ENCODE measurements around the gene ITK.

Gene ITK

GRCh38 chr5:157263496-157264090 is 83.0 kb downstream of the ITK start:
- Histone ChIP-seq H3K56ac (ENCODE audit: low read length) (no peak overlapping the region), H2BK120ac (ENCODE audit: low read depth, low read length) (no peak overlapping the region), H4K8ac (ENCODE audit: low read depth, low read length) (no peak overlapping the region), H2AK5ac (ENCODE audit: low read length) (no peak overlapping the region), H3K27me3 (ENCODE audit: insufficient read depth, low read length, poor library complexity) (no peaks in the 10 kb centered on the region), H2BK5ac (ENCODE audit: low read length) (no peak overlapping the region), H3K79me1 (ENCODE audit: low read length) (peaks cover 1% of the 10 kb centered on the region), H2BK15ac (replicated peaks; ENCODE audit: low read depth) (no peak overlapping the region), H3K4ac (ENCODE audit: low read depth, low read length) (no peak overlapping the region), H3K4me1 (ENCODE audit: control insufficient read depth, low read depth, low read length) (peaks cover 2% of the 10 kb centered on the region), H3K18ac (ENCODE audit: low read length) (no peak overlapping the region), H3K9ac (ENCODE audit: low read length) (no peak overlapping the region), H3K4me3 (ENCODE audit: low read length) (no peak overlapping the region), H4K5ac (ENCODE audit: low read length) (no peak overlapping the region), H3K36me3 (ENCODE audit: control insufficient read depth, insufficient read depth, low read length) (no peaks in the 10 kb centered on the region), H3K79me2 (ENCODE audit: control insufficient read depth, insufficient read depth, low read length) (no peaks in the 10 kb centered on the region), H3K4me2 (ENCODE audit: low read length) (no peak overlapping the region), H3K27ac (ENCODE audit: low read depth, low read length) (no peak overlapping the region), H3K23ac (ENCODE audit: low read length) (no peak overlapping the region)
- DNase-seq: no peak
- no CpG with 5 or more reads among the region's 7 CpGs for WGBS (ENCODE audit: extremely low coverage, insufficient coverage, low lambda C conversion rate)

- H3K56ac ChIP-seq (ENCODE audit: low read length): peak within 1 kb of the TSS; percentile 86
- H3K27me3 ChIP-seq (ENCODE audit: insufficient read depth, low read length, poor library complexity): no peaks in the 10 kb centered on the region
- no peaks in the 10 kb centered on the region for H3K79me2 ChIP-seq (ENCODE audit: control insufficient read depth, insufficient read depth, low read length)
- H3K36me3 ChIP-seq (ENCODE audit: control insufficient read depth, insufficient read depth, low read length): no peaks in the 10 kb centered on the region
- no peak within 1 kb of the TSS for H3K27ac ChIP-seq (ENCODE audit: low read depth, low read length)
- no peak within 1 kb of the TSS for H4K5ac ChIP-seq (ENCODE audit: low read length)
- no peak within 1 kb of the TSS for H2BK15ac ChIP-seq (replicated peaks; ENCODE audit: low read depth)
- no peak within 1 kb of the TSS for H2BK5ac ChIP-seq (ENCODE audit: low read length)
- H3K9ac ChIP-seq (ENCODE audit: low read length): peak within 1 kb of the TSS; percentile 76
- no peak within 1 kb of the TSS for H3K4ac ChIP-seq (ENCODE audit: low read depth, low read length)
- H2BK120ac ChIP-seq (ENCODE audit: low read depth, low read length): no peak within 1 kb of the TSS
- no peak within 1 kb of the TSS for H3K23ac ChIP-seq (ENCODE audit: low read length)
- peaks cover 1% of the 10 kb centered on the region for H3K79me1 ChIP-seq (ENCODE audit: low read length)
- no peak within 1 kb of the TSS for H2AK5ac ChIP-seq (ENCODE audit: low read length)
- H3K4me2 ChIP-seq (ENCODE audit: low read length): peak within 1 kb of the TSS; percentile 87
- H3K18ac ChIP-seq (ENCODE audit: low read length): peak within 1 kb of the TSS; percentile 57
- WGBS (ENCODE audit: extremely low coverage, insufficient coverage, low lambda C conversion rate): no CpG with 5 or more reads among the region's 58 CpGs
- peak; percentile 74 for DNase-seq
- peak within 1 kb of the TSS; percentile 53 for H3K4me3 ChIP-seq (ENCODE audit: low read length)
- peaks cover 4% of the 10 kb centered on the region for H3K4me1 ChIP-seq (ENCODE audit: control insufficient read depth, low read depth, low read length)
- H4K8ac ChIP-seq (ENCODE audit: low read depth, low read length): no peak within 1 kb of the TSS
These were observed 85.2 kb downstream of the ITK start, which contains the start of gene CYFIP2 for GRCh38 chr5:157265714-157266285. Gene CYFIP2 (plus strand): TSS chr5:157266123. CDS start chr5:157285362, 19,239 bp downstream.

GRCh38 chr5:157266286-157267007 is 85.8 kb downstream of the ITK start:
- Histone ChIP-seq H3K9ac (ENCODE audit: low read length) (peak overlapping the region; percentile 43), H3K27ac (ENCODE audit: low read depth, low read length) (no peak overlapping the region), H3K4me2 (ENCODE audit: low read length) (peak overlapping the region; percentile 73), H2BK120ac (ENCODE audit: low read depth, low read length) (no peak overlapping the region), H3K27me3 (ENCODE audit: insufficient read depth, low read length, poor library complexity) (no peaks in the 10 kb centered on the region), H2AK5ac (ENCODE audit: low read length) (no peak overlapping the region), H2BK5ac (ENCODE audit: low read length) (no peak overlapping the region), H3K23ac (ENCODE audit: low read length) (no peak overlapping the region), H4K8ac (ENCODE audit: low read depth, low read length) (no peak overlapping the region), H3K79me1 (ENCODE audit: low read length) (peaks cover 1% of the 10 kb centered on the region), H3K79me2 (ENCODE audit: control insufficient read depth, insufficient read depth, low read length) (no peaks in the 10 kb centered on the region), H4K5ac (ENCODE audit: low read length) (no peak overlapping the region), H3K4ac (ENCODE audit: low read depth, low read length) (no peak overlapping the region), H3K56ac (ENCODE audit: low read length) (peak overlapping the region; percentile 54), H3K36me3 (ENCODE audit: control insufficient read depth, insufficient read depth, low read length) (no peaks in the 10 kb centered on the region), H3K4me1 (ENCODE audit: control insufficient read depth, low read depth, low read length) (peaks cover 4% of the 10 kb centered on the region), H3K18ac (ENCODE audit: low read length) (peak overlapping the region; percentile 57), H3K4me3 (ENCODE audit: low read length) (peak overlapping the region; percentile 50), H2BK15ac (replicated peaks; ENCODE audit: low read depth) (no peak overlapping the region)
- WGBS (ENCODE audit: extremely low coverage, insufficient coverage, low lambda C conversion rate): no CpG with 5 or more reads among the region's 62 CpGs
- peak; percentile 49 for DNase-seq

GRCh38 chr5:157267025-157267424 is 86.4 kb downstream of the ITK start:
- Histone ChIP-seq H3K36me3 (ENCODE audit: control insufficient read depth, insufficient read depth, low read length) (no peaks in the 10 kb centered on the region), H3K18ac (ENCODE audit: low read length) (no peak overlapping the region), H2BK5ac (ENCODE audit: low read length) (no peak overlapping the region), H3K4ac (ENCODE audit: low read depth, low read length) (no peak overlapping the region), H3K27me3 (ENCODE audit: insufficient read depth, low read length, poor library complexity) (no peaks in the 10 kb centered on the region), H3K56ac (ENCODE audit: low read length) (no peak overlapping the region), H2BK15ac (replicated peaks; ENCODE audit: low read depth) (no peak overlapping the region), H2AK5ac (ENCODE audit: low read length) (no peak overlapping the region), H2BK120ac (ENCODE audit: low read depth, low read length) (no peak overlapping the region), H3K27ac (ENCODE audit: low read depth, low read length) (no peak overlapping the region), H4K5ac (ENCODE audit: low read length) (no peak overlapping the region), H3K4me2 (ENCODE audit: low read length) (no peak overlapping the region), H3K4me1 (ENCODE audit: control insufficient read depth, low read depth, low read length) (peaks cover 4% of the 10 kb centered on the region), H3K9ac (ENCODE audit: low read length) (no peak overlapping the region), H3K23ac (ENCODE audit: low read length) (no peak overlapping the region), H3K79me2 (ENCODE audit: control insufficient read depth, insufficient read depth, low read length) (peaks cover under 1% of the 10 kb centered on the region), H3K4me3 (ENCODE audit: low read length) (no peak overlapping the region), H4K8ac (ENCODE audit: low read depth, low read length) (no peak overlapping the region), H3K79me1 (ENCODE audit: low read length) (peaks cover 1% of the 10 kb centered on the region)
- WGBS (ENCODE audit: extremely low coverage, insufficient coverage, low lambda C conversion rate): no CpG with 5 or more reads among the region's 3 CpGs
- no peak for DNase-seq

- WGBS (ENCODE audit: extremely low coverage, insufficient coverage, low lambda C conversion rate): no CpG with 5 or more reads among the region's 8 CpGs
- Histone ChIP-seq H3K27me3 (ENCODE audit: insufficient read depth, low read length, poor library complexity) (no peaks in the 10 kb centered on the region), H3K4me3 (ENCODE audit: low read length) (no peak overlapping the region), H2BK120ac (ENCODE audit: low read depth, low read length) (no peak overlapping the region), H2BK5ac (ENCODE audit: low read length) (no peak overlapping the region), H4K5ac (ENCODE audit: low read length) (no peak overlapping the region), H3K9ac (ENCODE audit: low read length) (no peak overlapping the region), H3K56ac (ENCODE audit: low read length) (no peak overlapping the region), H3K79me2 (ENCODE audit: control insufficient read depth, insufficient read depth, low read length) (peaks cover 1% of the 10 kb centered on the region), H3K27ac (ENCODE audit: low read depth, low read length) (no peak overlapping the region), H3K4ac (ENCODE audit: low read depth, low read length) (no peak overlapping the region), H3K4me1 (ENCODE audit: control insufficient read depth, low read depth, low read length) (peaks cover 4% of the 10 kb centered on the region), H3K36me3 (ENCODE audit: control insufficient read depth, insufficient read depth, low read length) (no peaks in the 10 kb centered on the region), H3K18ac (ENCODE audit: low read length) (no peak overlapping the region), H3K4me2 (ENCODE audit: low read length) (no peak overlapping the region), H2BK15ac (replicated peaks; ENCODE audit: low read depth) (no peak overlapping the region), H4K8ac (ENCODE audit: low read depth, low read length) (no peak overlapping the region), H2AK5ac (ENCODE audit: low read length) (no peak overlapping the region), H3K23ac (ENCODE audit: low read length) (no peak overlapping the region), H3K79me1 (ENCODE audit: low read length) (peaks cover 1% of the 10 kb centered on the region)
- DNase-seq: no peak
These were observed 87.3 kb downstream of the ITK start for GRCh38 chr5:157267761-157268480.

All from mesendoderm (in vitro differentiated cells).